ENCODE measurements around the gene OR6B3. TPM values are rescaled to one million over a fixed set of nuclear protein-coding genes. Genes with fewer than 3 reads are reported as not detected.
"Not testable (repeated sequence)": the region's sequence is repeated elsewhere in the genome, so short reads cannot be mapped to it uniquely, and the experiment has no call there.

Gene OR6B3
- total RNA-seq, 1 experiment from 2014 or later, result not detected

DNA sequence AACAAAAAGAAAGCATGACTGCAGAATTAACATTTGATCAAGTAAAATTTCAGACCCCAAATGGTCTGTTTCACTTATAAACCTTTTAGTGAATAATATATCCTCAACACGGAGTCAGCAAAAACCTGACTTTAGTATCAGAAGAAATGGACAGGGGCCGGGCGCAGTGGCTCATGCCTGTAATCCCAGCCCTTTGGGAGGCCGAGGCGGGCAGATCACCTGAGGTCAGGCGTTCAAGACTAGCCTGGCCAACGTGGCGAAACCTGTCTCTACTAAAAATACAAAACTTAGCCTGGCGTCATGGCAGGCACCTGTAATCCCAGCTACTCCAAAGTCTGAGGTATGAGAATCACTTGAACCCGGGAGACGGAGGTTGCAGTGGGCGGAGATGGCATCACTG is 3.0 kb downstream of the OR6B3 start:
- Mint-ChIP-seq H3K36me3 (ENCODE audit: insufficient read depth, unreplicated experiment) (no peaks in the 10 kb centered on the region), H3K27ac (ENCODE audit: unreplicated experiment) (no peak overlapping the region), H3K27me3 (ENCODE audit: insufficient read depth, unreplicated experiment) (peaks cover 28% of the 10 kb centered on the region)

DNA sequence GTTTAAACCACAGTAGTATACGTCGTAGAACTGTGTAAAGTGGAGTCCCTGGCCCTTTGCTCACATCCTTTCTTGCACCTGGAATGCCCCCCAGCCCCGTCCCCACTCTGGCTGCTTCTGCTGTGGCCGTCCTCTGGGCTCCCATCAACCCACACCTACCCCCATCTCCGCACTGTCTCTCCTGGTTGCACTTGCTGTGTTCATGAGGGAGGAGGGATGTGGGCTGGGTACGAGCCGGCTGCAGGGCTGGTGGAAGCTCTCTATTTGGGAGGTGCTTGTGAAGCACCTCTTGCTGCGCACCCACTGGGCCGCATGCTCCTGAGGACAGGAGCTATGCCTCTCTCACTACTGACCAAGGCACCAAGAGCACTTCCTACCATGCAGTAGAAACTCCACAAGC is 5.1 kb downstream of the OR6B3 start:
- Mint-ChIP-seq H3K36me3 (ENCODE audit: insufficient read depth, unreplicated experiment) (no peaks in the 10 kb centered on the region), H3K4me3 (ENCODE audit: unreplicated experiment) (no peak overlapping the region), H3K27ac (ENCODE audit: unreplicated experiment) (no peak overlapping the region), H3K4me1 (ENCODE audit: low read depth, unreplicated experiment) (no peaks in the 10 kb centered on the region), H3K9me3 (ENCODE audit: unreplicated experiment) (no peaks in the 10 kb centered on the region), H3K27me3 (ENCODE audit: insufficient read depth, unreplicated experiment) (peaks cover 30% of the 10 kb centered on the region)
- no peak for DNase-seq
- Histone ChIP-seq H3K27me3 (replicated peaks; ENCODE audit: control insufficient read depth, insufficient read depth, low read length) (peaks cover 2% of the 10 kb centered on the region; the same call in 1 of the 2 replicates), H3K4me3 (ENCODE audit: low read depth, low read length) (no peak overlapping the region), H3K36me3 (ENCODE audit: control insufficient read depth, insufficient read depth, low read length) (no peaks in the 10 kb centered on the region), H3K9me3 (no peaks in the 10 kb centered on the region), H3K4me1 (no peaks in the 10 kb centered on the region)
- ChIA-PET CTCF (no interaction called here), POLR2A (no interaction called here)
- BruUV-seq (replicated peaks), result no TSS peak
- TF ChIP-seq, protein P1, sequence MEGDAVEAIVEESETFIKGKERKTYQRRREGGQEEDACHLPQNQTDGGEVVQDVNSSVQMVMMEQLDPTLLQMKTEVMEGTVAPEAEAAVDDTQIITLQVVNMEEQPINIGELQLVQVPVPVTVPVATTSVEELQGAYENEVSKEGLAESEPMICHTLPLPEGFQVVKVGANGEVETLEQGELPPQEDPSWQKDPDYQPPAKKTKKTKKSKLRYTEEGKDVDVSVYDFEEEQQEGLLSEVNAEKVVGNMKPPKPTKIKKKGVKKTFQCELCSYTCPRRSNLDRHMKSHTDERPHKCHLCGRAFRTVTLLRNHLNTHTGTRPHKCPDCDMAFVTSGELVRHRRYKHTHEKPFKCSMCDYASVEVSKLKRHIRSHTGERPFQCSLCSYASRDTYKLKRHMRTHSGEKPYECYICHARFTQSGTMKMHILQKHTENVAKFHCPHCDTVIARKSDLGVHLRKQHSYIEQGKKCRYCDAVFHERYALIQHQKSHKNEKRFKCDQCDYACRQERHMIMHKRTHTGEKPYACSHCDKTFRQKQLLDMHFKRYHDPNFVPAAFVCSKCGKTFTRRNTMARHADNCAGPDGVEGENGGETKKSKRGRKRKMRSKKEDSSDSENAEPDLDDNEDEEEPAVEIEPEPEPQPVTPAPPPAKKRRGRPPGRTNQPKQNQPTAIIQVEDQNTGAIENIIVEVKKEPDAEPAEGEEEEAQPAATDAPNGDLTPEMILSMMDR (IDR thresholded peaks at IDR 0.05; ENCODE audit: insufficient read depth in 1 of 2, low read depth in 1 of 2, low read length in 1 of 2, severe bottlenecking in 1 of 2, unreplicated experiment in 1 of 2), result no peak
- intact Hi-C loops (cut with micrococcal nuclease; ENCODE audit: unreplicated experiment), result no loop called here

More for the DNA sequence above, 3.0 kb downstream of the OR6B3 start:
- H3K4me1 ChIP-seq, result no peaks in the 10 kb centered on the region
- Mint-ChIP-seq H3K4me3 (ENCODE audit: unreplicated experiment) (no peak overlapping the region), H3K9me3 (ENCODE audit: unreplicated experiment) (no peaks in the 10 kb centered on the region), H3K4me1 (ENCODE audit: low read depth, unreplicated experiment) (no peaks in the 10 kb centered on the region)
- H3K27me3 ChIP-seq (replicated peaks; ENCODE audit: control insufficient read depth, insufficient read depth, low read length), result peaks cover 2% of the 10 kb centered on the region; the same call in 1 of the 2 replicates
- no TSS peak for BruUV-seq (replicated peaks)
- H3K36me3 ChIP-seq (ENCODE audit: control insufficient read depth, insufficient read depth, low read length), result no peaks in the 10 kb centered on the region
- intact Hi-C loops (cut with micrococcal nuclease; ENCODE audit: unreplicated experiment), result no loop called here
- DNase-seq, result no peak
- no peaks in the 10 kb centered on the region for H3K9me3 ChIP-seq
- POLR2A ChIA-PET, result no interaction called here
- TF ChIP-seq, protein P1 (IDR thresholded peaks at IDR 0.05; ENCODE audit: insufficient read depth in 1 of 2, low read depth in 1 of 2, low read length in 1 of 2, severe bottlenecking in 1 of 2, unreplicated experiment in 1 of 2), result no peak
- CTCF ChIA-PET, result no interaction called here
- no peak overlapping the region for H3K4me3 ChIP-seq (ENCODE audit: low read depth, low read length)

DNA sequence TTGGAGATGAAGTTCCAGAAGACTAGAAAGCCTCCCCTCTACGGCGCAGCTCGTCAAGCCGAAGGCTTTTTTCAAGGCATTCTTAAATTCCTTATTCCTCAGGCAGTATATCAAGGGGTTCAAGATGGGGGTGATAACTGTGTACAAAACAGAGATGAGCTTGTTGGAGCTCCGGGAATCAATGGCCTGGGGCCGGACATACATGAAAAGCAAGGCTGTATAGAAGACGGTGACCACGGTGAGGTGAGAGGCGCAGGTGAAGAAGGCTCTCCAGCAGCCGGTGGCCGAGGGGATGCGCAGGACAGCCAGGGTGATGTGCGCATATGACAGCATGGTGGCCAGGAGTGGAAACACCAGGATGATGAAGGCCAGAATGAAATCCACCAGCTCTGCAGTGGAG is 8.2 kb downstream of the OR6B3 start:
- intact Hi-C loops (cut with micrococcal nuclease; ENCODE audit: unreplicated experiment), result no loop called here
- no peak overlapping the region for H3K27ac Mint-ChIP-seq (ENCODE audit: unreplicated experiment)
- BruUV-seq (replicated peaks), result no TSS peak
- no peaks in the 10 kb centered on the region for H3K9me3 ChIP-seq
- H3K36me3 Mint-ChIP-seq (ENCODE audit: insufficient read depth, unreplicated experiment), result no peaks in the 10 kb centered on the region
- CTCF ChIA-PET, result no interaction called here
- POLR2A ChIA-PET, result no interaction called here
- H3K4me1 Mint-ChIP-seq (ENCODE audit: low read depth, unreplicated experiment), result no peaks in the 10 kb centered on the region
- no peak overlapping the region for H3K4me3 Mint-ChIP-seq (ENCODE audit: unreplicated experiment)
- no peak overlapping the region for H3K4me3 ChIP-seq (ENCODE audit: low read depth, low read length)
- TF ChIP-seq, protein P1 (IDR thresholded peaks at IDR 0.05; ENCODE audit: insufficient read depth in 1 of 2, low read depth in 1 of 2, low read length in 1 of 2, severe bottlenecking in 1 of 2, unreplicated experiment in 1 of 2), result no peak
- H3K27me3 ChIP-seq (replicated peaks; ENCODE audit: control insufficient read depth, insufficient read depth, low read length), result peaks cover 2% of the 10 kb centered on the region; the same call in 1 of the 2 replicates
- H3K9me3 Mint-ChIP-seq (ENCODE audit: unreplicated experiment), result no peaks in the 10 kb centered on the region
- no peaks in the 10 kb centered on the region for H3K4me1 ChIP-seq
- no peaks in the 10 kb centered on the region for H3K36me3 ChIP-seq (ENCODE audit: control insufficient read depth, insufficient read depth, low read length)
- DNase-seq, result no peak
- peaks cover 33% of the 10 kb centered on the region for H3K27me3 Mint-ChIP-seq (ENCODE audit: insufficient read depth, unreplicated experiment)

DNA sequence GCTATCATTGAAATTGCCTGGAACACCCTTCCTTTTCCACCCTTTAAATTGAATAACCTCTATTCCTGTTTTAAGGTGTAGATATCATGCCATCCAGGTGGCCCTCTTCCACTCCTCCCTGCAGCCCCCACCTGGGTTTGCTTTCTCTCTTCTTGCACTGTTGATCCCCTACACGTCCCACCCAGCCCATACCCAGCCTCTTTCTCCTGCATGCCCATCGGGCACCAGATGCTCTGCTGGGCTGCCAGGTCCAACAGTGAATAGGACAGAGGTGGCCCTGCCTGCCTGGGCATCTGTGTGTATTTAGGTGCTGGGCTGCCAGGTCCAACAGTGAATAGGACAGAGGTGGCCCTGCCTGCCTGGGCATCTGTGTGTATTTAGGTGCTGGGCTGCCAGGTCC is 9.2 kb downstream of the OR6B3 start:
- H3K9me3 Mint-ChIP-seq (ENCODE audit: unreplicated experiment); H3K36me3 Mint-ChIP-seq (ENCODE audit: insufficient read depth, unreplicated experiment); H3K4me3 ChIP-seq (ENCODE audit: low read depth, low read length); H3K4me1 ChIP-seq; H3K27me3 ChIP-seq (replicated peaks; ENCODE audit: control insufficient read depth, insufficient read depth, low read length); H3K36me3 ChIP-seq (ENCODE audit: control insufficient read depth, insufficient read depth, low read length); DNase-seq; BruUV-seq (replicated peaks); H3K4me3 Mint-ChIP-seq (ENCODE audit: unreplicated experiment); H3K27ac Mint-ChIP-seq (ENCODE audit: unreplicated experiment); H3K4me1 Mint-ChIP-seq (ENCODE audit: low read depth, unreplicated experiment); CTCF ChIA-PET; H3K9me3 ChIP-seq; intact Hi-C loops (cut with micrococcal nuclease; ENCODE audit: unreplicated experiment): not testable (repeated sequence)
- H3K27me3 Mint-ChIP-seq (ENCODE audit: insufficient read depth, unreplicated experiment), result peaks cover 33% of the 10 kb centered on the region
- POLR2A ChIA-PET, result interaction anchor here (0.8 kb wide), 1 partner anchor 12 kb away, joined by 16 read pairs; no protein-coding TSS in a partner anchor

All from Caco-2 (cell line).